Esophagus muscularis mucosa (tissue), 4 donors: ENCODE data around the gene POFUT2.

ENCODE experiments used
- CTCF ChIP-seq, 3 experiments: fragments of 200-600 bp in 2 of 3; fragments of 450-650 bp in 1 of 3; sonication (generic) in 2 of 3; IDR thresholded peaks; one replicate each; pipeline ENCODE4 v1.5.1; 2017 to 2019; ENCODE audit warnings: antibody characterized with exemption in 3 of 3, mild to moderate bottlenecking in 2 of 3, moderate library complexity in 1 of 3
- EP300 ChIP-seq: sonication (generic); formaldehyde crosslinking; IDR thresholded peaks from one replicate; pipeline ENCODE4 v1.6.1; 2017; ENCODE audit warnings: antibody characterized with exemption
- POLR2A ChIP-seq: fragments of 450-650 bp; IDR thresholded peaks from one replicate; pipeline ENCODE4 v1.6.1; 2017; ENCODE audit warnings: antibody characterized with exemption, moderate library complexity, mild to moderate bottlenecking, low read depth

GRCh38 chr21:45293726-45294401, 6.2 kb upstream of the POFUT2 start:
- no peak for TF ChIP-seq CTCF (IDR thresholded peaks at IDR 0.05)
- no peak for TF ChIP-seq POLR2A
- TF ChIP-seq EP300 = no peak
